Bone marrow (tissue), 2 donors: Measurements from ENCODE around the gene KSR1.
"Not testable (repeated sequence)": the region's sequence is repeated elsewhere in the genome, so short reads cannot be mapped to it uniquely, and the experiment has no call there.

Source experiments
- DNase-seq, 2 donors: peaks; one replicate each; lab custom pipeline; 2025; lab: John Stamatoyannopoulos, UW

KSR1 gene

GRCh38 chr17:27426471-27426870 lies 29.8 kb upstream of the KSR1 start:
- DNase-seq, result not testable (repeated sequence)

GRCh38 chr17:27427166-27427862 lies 28.9 kb upstream of the KSR1 start:
- not testable (repeated sequence) for DNase-seq

GRCh38 chr17:27428781-27429505 lies 27.3 kb upstream of the KSR1 start:
- no peak for DNase-seq

- no peak for DNase-seq
Measured at GRCh38 chr17:27429666-27430382, 26.4 kb upstream of the KSR1 start.

- no peak for DNase-seq
Measured at GRCh38 chr17:27430383-27430840, 25.8 kb upstream of the KSR1 start.

- DNase-seq, result no peak
Measured at GRCh38 chr17:27430882-27431491, 25.3 kb upstream of the KSR1 start.

GRCh38 chr17:27433521-27433920 lies 22.7 kb upstream of the KSR1 start:
- no peak for DNase-seq

- DNase-seq, result not testable (repeated sequence)
Measured at GRCh38 chr17:27435431-27436070, 20.7 kb upstream of the KSR1 start.

GRCh38 chr17:27438348-27438998 lies 17.8 kb upstream of the KSR1 start:
- DNase-seq, result no peak

- DNase-seq, result no peak
Measured at GRCh38 chr17:27439342-27439741, 16.9 kb upstream of the KSR1 start.

- DNase-seq, result no peak
Measured at GRCh38 chr17:27442702-27443101, 13.5 kb upstream of the KSR1 start.

GRCh38 chr17:27443491-27443890 lies 12.8 kb upstream of the KSR1 start:
- DNase-seq, result no peak

GRCh38 chr17:27445971-27446370 lies 10.3 kb upstream of the KSR1 start:
- no peak for DNase-seq

- no peak for DNase-seq
Measured at GRCh38 chr17:27446569-27447301, 9.5 kb upstream of the KSR1 start.

GRCh38 chr17:27448534-27448933 lies 7.7 kb upstream of the KSR1 start:
- DNase-seq, result not testable (repeated sequence)

GRCh38 chr17:27449541-27449940 lies 6.7 kb upstream of the KSR1 start:
- no peak for DNase-seq

- no peak for DNase-seq
Measured at GRCh38 chr17:27449988-27450387, 6.3 kb upstream of the KSR1 start.

GRCh38 chr17:27450416-27450815 lies 5.8 kb upstream of the KSR1 start:
- DNase-seq, result no peak

- DNase-seq, result no peak
Measured at GRCh38 chr17:27451906-27452305, 4.3 kb upstream of the KSR1 start.

GRCh38 chr17:27452828-27453227 lies 3.4 kb upstream of the KSR1 start:
- DNase-seq, result no peak

GRCh38 chr17:27453471-27453870 lies 2.8 kb upstream of the KSR1 start:
- DNase-seq, result no peak
